SU-DHL-6 (cell line): ENCODE data around the gene CCL14.

Experiments
- CTCF ChIP-seq: fragments of 200-600 bp; sonication (generic); IDR thresholded peaks from one replicate; pipeline ENCODE4 v1.5.1; 2017; ENCODE audit warnings: antibody characterized with exemption, mild to moderate bottlenecking, low read length, moderate library complexity; ENCODE audit not compliant: insufficient read depth, poor library complexity, severe bottlenecking
- EZH2phosphoT487 ChIP-seq: fragments of 200-600 bp; sonication (generic), shearing (Covaris generic); conservative IDR thresholded peaks from 2 replicates; pipeline ENCODE4 v1.6.1; 2018; ENCODE audit warnings: mild to moderate bottlenecking, antibody characterized with exemption, low read length, moderate library complexity, mixed read lengths

GRCh38 chr17:36001862-36002603 is 15.5 kb upstream of the CCL14 start:
- TF ChIP-seq CTCF = no peak
- TF ChIP-seq EZH2phosphoT487 = no peak
